RWPE1 (cell line): ENCODE results near the gene ARL6IP1.

Experiments used
- CTCF ChIA-PET: fragments of 350-600 bp; sonication (Branson Sonifier 250); formaldehyde crosslinking; extraction: SDS; loops from one replicate; lab custom pipeline; 2021; lab: Yijun Ruan, JAX
- POLR2A ChIA-PET: fragments of 400-600 bp; formaldehyde crosslinking; extraction: SDS; loops from one replicate; lab custom pipeline; 2020; ENCODE audit warnings: antibody characterized with exemption; ENCODE audit not compliant: low non-redundant PET; lab: Yijun Ruan, JAX
- DNase-seq: peaks from one replicate; pipeline ENCODE4 v3.0.0; 2012; ENCODE audit warnings: low spot score
- H3K27ac ChIP-seq: fragments of 450-650 bp; 2 replicates; pipeline ENCODE4 v1.5.1; 2017
- TF ChIP-seq, protein P1 (sequence below): fragments of 450-650 bp; conservative IDR thresholded peaks from 2 replicates; pipeline ENCODE4 v1.5.1; 2017; ENCODE audit warnings: low read depth, mild to moderate bottlenecking

ARL6IP1 gene

DNA sequence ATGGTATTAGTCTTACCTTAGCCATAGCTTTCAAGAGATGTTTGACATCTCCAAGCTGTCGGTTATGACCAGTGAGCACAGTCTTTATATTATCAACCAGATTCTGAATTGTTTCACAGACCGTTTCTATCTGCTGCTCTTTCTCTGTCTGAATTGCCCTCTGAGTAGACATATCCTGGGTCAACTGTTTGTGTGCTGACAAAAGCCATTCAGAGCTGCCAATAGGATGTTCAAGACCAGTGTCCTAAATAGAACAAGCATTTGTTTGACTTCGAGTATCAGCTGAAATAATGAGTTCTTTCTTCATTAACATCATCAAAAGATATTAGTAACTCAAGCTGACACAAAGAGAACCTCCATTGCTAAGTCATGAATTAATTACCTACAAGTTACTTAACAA, 14.9 kb upstream of the ARL6IP1 start:
- no peak for DNase-seq
- TF ChIP-seq, protein P1, sequence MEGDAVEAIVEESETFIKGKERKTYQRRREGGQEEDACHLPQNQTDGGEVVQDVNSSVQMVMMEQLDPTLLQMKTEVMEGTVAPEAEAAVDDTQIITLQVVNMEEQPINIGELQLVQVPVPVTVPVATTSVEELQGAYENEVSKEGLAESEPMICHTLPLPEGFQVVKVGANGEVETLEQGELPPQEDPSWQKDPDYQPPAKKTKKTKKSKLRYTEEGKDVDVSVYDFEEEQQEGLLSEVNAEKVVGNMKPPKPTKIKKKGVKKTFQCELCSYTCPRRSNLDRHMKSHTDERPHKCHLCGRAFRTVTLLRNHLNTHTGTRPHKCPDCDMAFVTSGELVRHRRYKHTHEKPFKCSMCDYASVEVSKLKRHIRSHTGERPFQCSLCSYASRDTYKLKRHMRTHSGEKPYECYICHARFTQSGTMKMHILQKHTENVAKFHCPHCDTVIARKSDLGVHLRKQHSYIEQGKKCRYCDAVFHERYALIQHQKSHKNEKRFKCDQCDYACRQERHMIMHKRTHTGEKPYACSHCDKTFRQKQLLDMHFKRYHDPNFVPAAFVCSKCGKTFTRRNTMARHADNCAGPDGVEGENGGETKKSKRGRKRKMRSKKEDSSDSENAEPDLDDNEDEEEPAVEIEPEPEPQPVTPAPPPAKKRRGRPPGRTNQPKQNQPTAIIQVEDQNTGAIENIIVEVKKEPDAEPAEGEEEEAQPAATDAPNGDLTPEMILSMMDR = no peak
- no peak overlapping the region for H3K27ac ChIP-seq
- ChIA-PET CTCF (no interaction called here), POLR2A (interaction anchor here (0.6 kb wide), 1 partner anchor 359 kb away, joined by 4 read pairs; no protein-coding TSS in a partner anchor)

DNA sequence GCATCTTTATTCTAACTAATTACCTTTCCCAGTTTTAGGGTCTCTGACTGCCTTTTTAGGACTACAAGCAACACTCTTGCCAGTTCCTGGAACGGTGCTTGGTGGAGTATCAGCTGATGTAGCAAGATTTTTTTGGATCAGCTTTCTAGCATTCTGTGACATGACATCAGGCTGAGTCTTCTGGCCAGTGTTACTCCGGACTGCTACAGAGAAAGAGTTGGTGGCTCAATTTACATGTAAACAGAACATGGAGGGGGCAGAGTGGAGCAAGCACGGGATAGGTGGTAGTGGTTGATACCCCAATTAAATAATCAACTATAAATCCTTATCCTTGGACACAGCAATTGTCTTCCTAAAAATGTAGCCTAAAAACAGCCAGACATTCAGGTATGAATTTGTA, 10.6 kb upstream of the ARL6IP1 start:
- DNase-seq = no peak
- ChIA-PET CTCF (no interaction called here), POLR2A (no interaction called here)
- no peak overlapping the region for H3K27ac ChIP-seq
- TF ChIP-seq, protein P1 = no peak

DNA sequence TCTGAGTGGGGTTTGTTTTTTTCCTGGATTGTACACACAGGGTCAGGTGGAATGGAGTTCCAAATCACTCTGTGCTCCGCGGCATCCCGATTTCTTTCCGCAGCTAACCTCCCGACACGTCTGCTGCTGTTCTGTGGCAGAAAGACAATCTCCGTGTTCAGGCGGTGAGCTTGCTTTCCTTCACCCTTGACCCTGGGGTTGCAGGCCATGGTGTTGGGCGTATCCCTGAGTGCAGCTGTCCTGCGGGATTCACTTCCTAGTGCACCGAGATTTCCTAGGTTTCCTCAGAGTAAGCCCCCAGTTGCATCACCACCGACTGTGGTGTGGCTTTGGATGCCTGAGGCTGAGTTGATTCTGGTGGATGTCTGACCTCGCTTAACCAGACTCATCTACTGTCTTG, 7.8 kb upstream of the ARL6IP1 start:
- CTCF ChIA-PET = no interaction called here
- POLR2A ChIA-PET = no interaction called here
- 0 out of 2 replicates have a peak overlapping the region, but pooled peaks have one; percentile 16 for H3K27ac ChIP-seq
- TF ChIP-seq, protein P1 = no peak
- DNase-seq = no peak

DNA sequence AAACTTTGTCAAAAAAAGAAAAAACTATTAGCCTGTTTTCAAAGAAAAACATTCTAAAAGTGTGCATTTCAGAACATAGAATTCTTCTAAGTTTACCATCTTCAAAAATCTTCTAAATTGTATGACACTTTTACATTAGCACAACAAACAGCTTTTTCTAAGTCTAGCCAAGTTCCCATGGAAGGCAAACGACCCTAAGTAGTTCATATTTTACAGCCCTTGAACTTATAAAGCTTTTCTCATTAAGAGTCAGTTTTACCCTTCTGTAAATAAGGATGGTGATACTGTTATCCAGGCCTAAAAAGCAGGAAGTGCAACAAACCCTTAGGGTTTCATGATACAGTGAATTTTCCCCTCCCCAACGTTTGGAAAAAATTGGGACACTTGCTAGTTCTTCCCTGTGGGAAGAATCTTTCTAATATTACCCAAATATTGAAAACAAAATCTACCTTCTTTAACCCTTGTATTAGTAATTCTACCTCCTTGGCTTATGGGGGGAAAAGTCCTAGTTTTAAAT, 4.0 kb upstream of the ARL6IP1 start:
- H3K27ac ChIP-seq = no peak overlapping the region
- CTCF ChIA-PET = interaction anchor here (0.5 kb wide), 1 partner anchor 15 kb away, joined by 4 read pairs; the partner anchor contains the start of gene RPS15A
- POLR2A ChIA-PET = no interaction called here
- TF ChIP-seq, protein P1 = no peak
- DNase-seq = no peak

DNA sequence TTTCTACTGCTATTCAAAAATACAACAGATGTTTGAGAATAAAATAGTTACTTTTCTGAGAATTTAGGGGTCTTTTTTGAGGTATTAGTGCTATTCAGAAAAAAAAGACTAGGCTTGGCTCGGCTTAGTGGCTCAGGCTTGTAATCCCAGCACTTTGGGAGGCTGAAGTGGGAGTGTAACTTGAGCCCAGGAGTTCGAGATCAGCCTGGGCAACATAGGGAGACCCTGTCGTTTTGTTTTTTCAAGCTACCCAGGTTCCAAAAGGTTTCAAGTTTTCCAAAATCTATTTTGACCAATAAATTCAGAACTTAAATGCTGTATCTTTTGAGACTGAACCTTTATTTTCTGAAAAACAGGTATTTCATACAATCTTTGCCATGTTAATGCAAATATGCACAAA, 3.2 kb upstream of the ARL6IP1 start:
- peak overlapping the region; percentile 66 for H3K27ac ChIP-seq
- TF ChIP-seq, protein P1 = no peak
- POLR2A ChIA-PET = no interaction called here
- no peak for DNase-seq
- CTCF ChIA-PET = interaction anchor here (0.7 to 1.1 kb wide), 2 partner anchors 89 to 1500 kb away, joined by 3 to 4 read pairs; no protein-coding TSS in a partner anchor

DNA sequence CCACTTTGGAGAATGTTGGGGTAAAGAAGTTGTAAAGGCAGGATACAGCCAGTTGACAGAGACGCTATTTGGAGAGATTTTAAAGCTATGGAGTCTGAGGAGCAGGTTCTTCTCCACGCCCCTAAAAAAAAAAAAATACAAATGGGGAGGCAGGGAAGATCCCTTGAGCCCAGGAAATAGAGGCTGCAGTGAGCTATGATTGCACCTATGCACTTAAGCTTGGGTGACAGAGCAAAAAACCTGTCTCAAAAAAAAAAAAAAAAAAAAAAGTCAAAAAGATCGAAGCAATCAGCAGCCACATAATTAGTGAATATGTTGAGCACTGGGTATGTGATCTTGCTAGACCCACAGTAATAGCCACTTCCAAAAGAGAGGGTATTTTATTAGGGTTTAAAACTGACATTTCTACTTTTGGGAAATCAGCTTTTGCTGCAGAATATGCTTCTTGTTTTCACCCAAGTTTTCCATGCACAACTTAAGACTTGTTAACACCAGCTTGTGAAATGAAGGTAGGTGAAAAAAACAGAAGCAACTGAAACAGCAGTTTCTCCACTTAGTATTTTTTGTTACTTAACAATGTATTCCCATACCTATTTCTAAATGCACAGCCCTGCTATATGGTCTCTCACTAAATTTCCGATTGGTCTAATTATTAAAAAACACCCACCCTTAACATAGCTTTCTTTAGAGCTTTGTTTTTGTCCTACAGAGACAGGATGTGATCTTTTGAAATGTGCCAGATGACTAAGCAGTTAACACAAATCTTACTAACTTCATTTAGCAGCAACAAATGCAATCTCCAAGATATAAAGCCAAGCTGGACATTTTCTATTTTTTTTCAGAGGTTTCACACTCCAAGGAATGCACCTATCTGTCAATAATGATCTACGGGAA, 2.5 kb upstream of the ARL6IP1 start:
- H3K27ac ChIP-seq = no peak overlapping the region
- ChIA-PET CTCF (interaction anchor here (0.7 to 1.1 kb wide), 2 partner anchors 90 to 1499 kb away, joined by 3 to 4 read pairs; no protein-coding TSS in a partner anchor), POLR2A (interaction anchor here (0.6 kb wide), 1 partner anchor 88 kb away, joined by 4 read pairs; no protein-coding TSS in a partner anchor)
- TF ChIP-seq, protein P1 = no peak
- DNase-seq = no peak
